Measurements from ENCODE around the gene CFAP20DC.
"Not testable (repeated sequence)": the region's sequence is repeated elsewhere in the genome, so short reads cannot be mapped to it uniquely, and the experiment has no call there.

- TF ChIP-seq CTCF (IDR thresholded peaks at IDR 0.05; ENCODE audit: poor library complexity); EZH2 (IDR thresholded peaks at IDR 0.05; ENCODE audit: borderline replicate concordance); EZH2phosphoT487 (IDR thresholded peaks at IDR 0.05; ENCODE audit: low read depth, severe bottlenecking, unreplicated experiment): not testable (repeated sequence)
Observed at GRCh38 chr3:58708983-58709382, 340.8 kb downstream of the CFAP20DC start.
